Measurements from ENCODE around the gene OR6V1.
"Not testable (repeated sequence)": the region's sequence is repeated elsewhere in the genome, so short reads cannot be mapped to it uniquely, and the experiment has no call there.

- TF ChIP-seq CTCF (conservative IDR thresholded peaks at IDR 0.05; ENCODE audit: low read depth, low read length); EZH2 (IDR thresholded peaks at IDR 0.05; ENCODE audit: borderline replicate concordance, low read depth, low read length, poor library complexity, severe bottlenecking): not testable (repeated sequence)
Measured at GRCh38 chr7:143088549-143089231, 36.5 kb downstream of the OR6V1 start.

Measured in A673 (cell line).